IgD-negative memory B cell (primary cell): ENCODE results near the gene THADA. TPM values are rescaled to one million over a fixed set of nuclear protein-coding genes. Genes with fewer than 3 reads are reported as not detected.

Source experiments
- H3K27ac Mint-ChIP-seq, 3 donors: one replicate each; pipeline ENCODE4 v1.8.0; 2020 to 2022; ENCODE audit warnings: mild to moderate bottlenecking in 3 of 3, mixed read lengths in 3 of 3, moderate library complexity in 1 of 3
- H3K27me3 Mint-ChIP-seq: one replicate; pipeline ENCODE4 v1.8.0; 2021; ENCODE audit warnings: mixed read lengths
- H3K36me3 Mint-ChIP-seq: one replicate; pipeline ENCODE4 v1.8.0; 2020; ENCODE audit warnings: mild to moderate bottlenecking, mixed read lengths
- H3K4me1 Mint-ChIP-seq, 3 donors: one replicate each; pipeline ENCODE4 v1.8.0; 2020 to 2022; ENCODE audit warnings: mixed read lengths in 3 of 3, mild to moderate bottlenecking in 1 of 3
- H3K4me3 Mint-ChIP-seq, 4 donors: one replicate each; pipeline ENCODE4 v1.8.0; 2020 to 2022; ENCODE audit warnings: mild to moderate bottlenecking in 4 of 4, mixed read lengths in 4 of 4, moderate library complexity in 3 of 4
- H3K9me3 Mint-ChIP-seq, 3 donors: one replicate each; pipeline ENCODE4 v1.8.0; 2020 to 2021; ENCODE audit warnings: mixed read lengths in 3 of 3, mild to moderate bottlenecking in 1 of 3
- polyA plus RNA-seq: library from polyadenylated mRNA; unstranded; fragments of 300-500 nt; fragmentation: Illumina TruSeq; gene quantifications from one replicate; pipeline ENCODE4 v1.2.3, GENCODE V29; 2021

The THADA gene
- polyA plus RNA-seq, 1 donor from 2014 or later = 13.7 TPM

DNA sequence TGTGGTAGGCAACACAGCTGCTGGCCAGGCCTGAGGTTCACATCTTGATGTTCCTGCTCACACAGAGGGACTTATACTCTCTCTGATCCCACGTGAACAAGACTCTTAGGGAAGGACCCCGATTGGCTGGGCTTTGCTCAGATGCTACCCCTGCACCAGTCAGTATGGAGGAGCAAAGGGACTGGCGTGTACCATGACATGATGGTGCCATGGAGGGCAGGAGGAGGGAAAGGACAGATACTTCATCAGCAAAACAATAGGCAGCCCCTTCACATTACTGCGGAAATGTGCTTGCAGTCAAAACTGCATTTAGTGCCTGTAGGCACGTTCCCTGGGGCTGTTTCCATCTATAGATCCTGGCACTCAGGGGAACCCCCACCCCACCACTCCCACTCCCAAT lies 412.1 kb downstream of the THADA start:
- Mint-ChIP-seq H3K27me3 (peaks cover 1% of the 10 kb centered on the region), H3K27ac (no peak overlapping the region), H3K36me3 (peaks cover 5% of the 10 kb centered on the region), H3K4me1 (peaks cover 0 to 12% (median 11%) of the 10 kb centered on the region in 3 donors), H3K4me3 (no peak overlapping the region), H3K9me3 (no peaks in the 10 kb centered on the region)

DNA sequence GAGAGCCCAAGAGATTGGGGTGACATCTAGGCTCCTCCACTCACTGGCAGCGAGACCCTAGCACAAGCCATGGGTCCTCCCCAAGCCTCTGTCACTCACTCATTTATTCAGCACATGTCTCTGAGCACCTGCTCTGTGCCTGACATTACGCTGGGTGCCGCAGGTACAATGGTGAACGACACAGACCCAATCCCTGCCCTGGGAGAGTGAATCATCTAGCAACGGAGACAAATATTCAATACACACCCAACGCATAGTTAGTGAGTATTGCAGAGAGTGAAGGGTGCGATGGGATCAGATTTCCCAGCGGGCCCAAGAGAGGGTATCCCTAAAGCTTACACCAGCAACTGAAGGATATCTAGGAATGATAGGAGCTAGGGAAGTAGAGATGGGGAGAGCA lies 414.9 kb downstream of the THADA start:
- H3K9me3 Mint-ChIP-seq = peaks cover 0 to 4% (median 0%) of the 10 kb centered on the region in 3 donors
- H3K27me3 Mint-ChIP-seq = peaks cover 1% of the 10 kb centered on the region
- H3K36me3 Mint-ChIP-seq = peaks cover 6% of the 10 kb centered on the region
- peaks cover 2 to 27% (median 18%) of the 10 kb centered on the region in 3 donors for H3K4me1 Mint-ChIP-seq
- peak overlapping the region in 1 of 3 donors; percentile 44 for H3K27ac Mint-ChIP-seq
- no peak overlapping the region for H3K4me3 Mint-ChIP-seq

Other genes starting within 250 kb of the THADA start
- 0.46 TPM for gene PLEKHH2, start 41.2 kb upstream of the THADA start, polyA plus RNA-seq
- not detected for gene C1GALT1C1L, start 80.4 kb upstream of the THADA start, polyA plus RNA-seq
- 5.6 TPM for gene DYNC2LI1, start 178.0 kb upstream of the THADA start, polyA plus RNA-seq
- not detected for gene ABCG5, start 242.8 kb upstream of the THADA start, polyA plus RNA-seq
- not detected for gene ABCG8, start 242.9 kb upstream of the THADA start, polyA plus RNA-seq